Astrocyte (in vitro differentiated cells and primary cell): ENCODE measurements around the gene RRBP1. TPM values are rescaled to one million over a fixed set of nuclear protein-coding genes. Genes with fewer than 3 reads are reported as not detected.

Experiments
- DNase-seq: peaks from one replicate; pipeline ENCODE4 v3.0.0-alpha.2; 2010; ENCODE audit warnings: low read depth
- FAIRE-seq: peaks from 2 replicates; lab custom pipeline; 2011; peaks lifted over from hg19 to GRCh38; lab: Jason Lieb, UNC
- H2AFZ ChIP-seq: 2 replicates; pipeline ENCODE4 v1.6.0; 2012; ENCODE audit warnings: low read depth, low read length, inconsistent platforms
- H3K27ac ChIP-seq: 2 replicates; pipeline ENCODE4 v1.5.1; 2011; ENCODE audit warnings: low read depth, low read length, inconsistent platforms
- H3K27me3 ChIP-seq: 2 replicates; pipeline ENCODE4 v1.6.0; 2011; ENCODE audit warnings: low read length, inconsistent platforms; ENCODE audit not compliant: insufficient read depth
- H3K36me3 ChIP-seq: 2 replicates; pipeline ENCODE4 v1.5.1; 2011; ENCODE audit warnings: low read length, inconsistent platforms; ENCODE audit not compliant: insufficient read depth
- H3K4me1 ChIP-seq: 2 replicates; pipeline ENCODE4 v1.5.1; 2011; ENCODE audit warnings: low read length, inconsistent platforms; ENCODE audit not compliant: insufficient read depth
- H3K4me2 ChIP-seq: 2 replicates; pipeline ENCODE4 v1.6.0; 2012; ENCODE audit warnings: low read length, inconsistent platforms
- H3K4me3 ChIP-seq: 2 replicates; pipeline ENCODE4 v1.5.1; 2011; ENCODE audit warnings: low read depth, mild to moderate bottlenecking, low read length, inconsistent platforms; ENCODE audit not compliant: insufficient read depth
- H3K79me2 ChIP-seq: 2 replicates; pipeline ENCODE4 v1.6.0; 2012; ENCODE audit warnings: mild to moderate bottlenecking, low read length, inconsistent platforms; ENCODE audit not compliant: insufficient read depth
- H3K9ac ChIP-seq: 2 replicates; pipeline ENCODE4 v1.6.0; 2012; ENCODE audit warnings: mild to moderate bottlenecking, low read length, inconsistent platforms
- H3K9me3 ChIP-seq: 2 replicates; pipeline ENCODE4 v1.5.1; 2012; ENCODE audit warnings: low read depth, mild to moderate bottlenecking, low read length, inconsistent platforms; ENCODE audit not compliant: insufficient read depth
- H4K20me1 ChIP-seq: 2 replicates; pipeline ENCODE4 v1.6.0; 2012; ENCODE audit warnings: low read length, inconsistent platforms; ENCODE audit not compliant: insufficient read depth
- H3K27ac Mint-ChIP-seq: one replicate; pipeline ENCODE4 v1.8.0; 2021; ENCODE audit warnings: mild to moderate bottlenecking, mixed read lengths; ENCODE audit not compliant: unreplicated experiment
- H3K27me3 Mint-ChIP-seq: one replicate; pipeline ENCODE4 v1.8.0; 2021; ENCODE audit warnings: low read depth, mixed read lengths; ENCODE audit not compliant: unreplicated experiment
- H3K36me3 Mint-ChIP-seq: one replicate; pipeline ENCODE4 v1.8.0; 2021; ENCODE audit warnings: low read depth, mixed read lengths; ENCODE audit not compliant: unreplicated experiment
- H3K4me1 Mint-ChIP-seq: one replicate; pipeline ENCODE4 v1.8.0; 2021; ENCODE audit warnings: low read depth, mixed read lengths; ENCODE audit not compliant: unreplicated experiment
- H3K4me3 Mint-ChIP-seq: one replicate; pipeline ENCODE4 v1.8.0; 2021; ENCODE audit warnings: mild to moderate bottlenecking, moderate library complexity, mixed read lengths; ENCODE audit not compliant: unreplicated experiment
- H3K9me3 Mint-ChIP-seq: one replicate; pipeline ENCODE4 v1.8.0; 2021; ENCODE audit warnings: mild to moderate bottlenecking, mixed read lengths; ENCODE audit not compliant: unreplicated experiment
- EZH2 ChIP-seq: IDR thresholded peaks from 2 replicates; pipeline ENCODE4 v1.6.1; 2012; ENCODE audit warnings: mild to moderate bottlenecking, low read length, inconsistent platforms; ENCODE audit not compliant: insufficient read depth
- total RNA-seq: library from RNA; stranded (reverse); gene quantifications from 2 replicates; pipeline ENCODE4 v1.2.1, GENCODE V29; 2021
- TF ChIP-seq, protein P1 (sequence below): IDR thresholded peaks from 2 replicates; pipeline ENCODE4 v1.5.1; 2011; ENCODE audit warnings: low read depth, mild to moderate bottlenecking, inconsistent platforms, low read length, moderate library complexity; ENCODE audit not compliant: insufficient read depth

The RRBP1 gene
- total RNA-seq, 1 donor from 2014 or later: 347 TPM

DNA sequence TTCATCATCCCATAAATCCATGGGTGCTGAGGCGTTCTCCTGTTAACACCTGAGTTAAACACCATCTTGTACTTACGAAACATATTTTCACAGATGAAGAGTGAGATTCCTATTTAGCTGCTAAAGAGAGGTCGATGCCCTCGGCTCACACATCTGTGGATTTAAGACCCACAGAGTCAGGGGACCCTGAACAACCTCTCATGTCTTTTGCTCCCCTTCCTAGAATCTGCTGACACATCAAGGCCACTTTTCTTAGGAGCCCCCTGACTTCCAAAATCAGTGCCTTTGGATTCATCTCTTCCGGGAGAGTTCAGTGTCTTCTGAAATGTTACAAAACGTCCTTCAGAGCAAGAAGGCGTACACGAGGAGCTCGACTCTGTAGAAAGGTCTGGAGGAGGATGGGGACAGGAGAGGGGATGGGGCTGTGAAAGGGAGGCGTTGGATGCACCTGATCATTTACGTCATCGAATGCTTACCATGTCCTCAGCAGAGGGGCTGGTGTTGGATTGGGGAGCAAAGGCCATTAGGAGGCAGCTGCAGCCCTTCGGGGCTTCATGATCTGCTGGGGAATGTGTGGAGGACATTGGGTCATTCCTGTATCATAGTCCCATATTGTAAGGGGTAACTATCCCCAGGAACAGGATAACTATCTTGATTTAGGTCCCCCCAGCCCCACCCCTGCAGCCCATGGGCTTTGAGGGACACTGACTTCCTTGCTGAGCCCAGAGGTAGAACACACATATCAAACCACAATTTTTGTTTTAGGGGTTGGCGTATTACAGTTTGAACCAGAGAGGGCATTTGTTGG lies 40.7 kb upstream of the RRBP1 start:
- Histone ChIP-seq H4K20me1 (no peaks in the 10 kb centered on the region), H3K4me1 (no peaks in the 10 kb centered on the region), H3K27ac (no peak overlapping the region), H3K9me3 (no peaks in the 10 kb centered on the region), H3K4me2 (no peak overlapping the region), H3K36me3 (no peaks in the 10 kb centered on the region), H3K27me3 (no peaks in the 10 kb centered on the region), H3K79me2 (no peaks in the 10 kb centered on the region), H3K9ac (no peak overlapping the region), H2AFZ (no peak overlapping the region), H3K4me3 (no peak overlapping the region)
- DNase-seq (no peak), FAIRE-seq (no peak)
- Mint-ChIP-seq H3K9me3 (peaks cover 4% of the 10 kb centered on the region), H3K27me3 (peaks cover 17% of the 10 kb centered on the region), H3K36me3 (no peaks in the 10 kb centered on the region), H3K4me1 (peaks cover 4% of the 10 kb centered on the region), H3K4me3 (no peak overlapping the region), H3K27ac (no peak overlapping the region)
- TF ChIP-seq EZH2: no peak
- TF ChIP-seq, protein P1, sequence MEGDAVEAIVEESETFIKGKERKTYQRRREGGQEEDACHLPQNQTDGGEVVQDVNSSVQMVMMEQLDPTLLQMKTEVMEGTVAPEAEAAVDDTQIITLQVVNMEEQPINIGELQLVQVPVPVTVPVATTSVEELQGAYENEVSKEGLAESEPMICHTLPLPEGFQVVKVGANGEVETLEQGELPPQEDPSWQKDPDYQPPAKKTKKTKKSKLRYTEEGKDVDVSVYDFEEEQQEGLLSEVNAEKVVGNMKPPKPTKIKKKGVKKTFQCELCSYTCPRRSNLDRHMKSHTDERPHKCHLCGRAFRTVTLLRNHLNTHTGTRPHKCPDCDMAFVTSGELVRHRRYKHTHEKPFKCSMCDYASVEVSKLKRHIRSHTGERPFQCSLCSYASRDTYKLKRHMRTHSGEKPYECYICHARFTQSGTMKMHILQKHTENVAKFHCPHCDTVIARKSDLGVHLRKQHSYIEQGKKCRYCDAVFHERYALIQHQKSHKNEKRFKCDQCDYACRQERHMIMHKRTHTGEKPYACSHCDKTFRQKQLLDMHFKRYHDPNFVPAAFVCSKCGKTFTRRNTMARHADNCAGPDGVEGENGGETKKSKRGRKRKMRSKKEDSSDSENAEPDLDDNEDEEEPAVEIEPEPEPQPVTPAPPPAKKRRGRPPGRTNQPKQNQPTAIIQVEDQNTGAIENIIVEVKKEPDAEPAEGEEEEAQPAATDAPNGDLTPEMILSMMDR: no peak

DNA sequence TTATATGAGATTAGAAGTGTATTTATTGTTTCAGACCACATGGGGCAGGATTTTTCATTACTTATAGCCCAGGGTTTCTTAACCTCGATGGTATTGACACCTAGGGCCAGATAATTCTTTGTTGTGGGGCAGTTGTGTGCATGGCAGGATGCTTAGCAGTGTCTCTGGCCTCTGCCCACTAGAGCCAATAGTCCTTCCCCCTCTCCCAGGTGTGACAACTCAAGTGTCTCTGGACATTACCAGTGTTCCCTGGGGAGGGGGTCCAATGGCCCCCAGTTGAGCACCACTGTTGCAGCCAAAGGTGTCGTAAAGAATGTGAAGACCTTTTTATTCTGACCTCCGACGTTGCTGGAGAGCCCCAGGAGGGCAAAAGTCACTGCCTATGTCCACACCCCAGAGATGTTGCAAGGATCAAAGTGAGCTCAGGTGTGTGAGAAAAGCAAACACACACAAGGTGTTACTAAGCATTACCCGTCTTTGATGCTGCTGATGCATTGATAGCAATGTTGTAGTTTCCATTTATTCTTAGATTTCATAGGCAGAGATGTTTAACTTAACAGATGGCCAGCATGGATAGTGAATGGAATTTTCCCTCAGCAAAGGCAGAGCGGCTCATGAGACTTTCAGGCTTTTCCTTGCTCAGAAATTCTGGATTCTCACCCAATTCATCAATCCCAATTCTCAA lies 39.9 kb upstream of the RRBP1 start:
- FAIRE-seq (no peak), DNase-seq (no peak)
- Histone ChIP-seq H3K4me1 (no peaks in the 10 kb centered on the region), H3K9ac (no peak overlapping the region), H4K20me1 (no peaks in the 10 kb centered on the region), H3K36me3 (no peaks in the 10 kb centered on the region), H3K79me2 (no peaks in the 10 kb centered on the region), H3K9me3 (no peaks in the 10 kb centered on the region), H3K27ac (no peak overlapping the region), H3K27me3 (no peaks in the 10 kb centered on the region), H3K4me3 (no peak overlapping the region), H3K4me2 (no peak overlapping the region), H2AFZ (no peak overlapping the region)
- Mint-ChIP-seq H3K9me3 (peaks cover 4% of the 10 kb centered on the region), H3K4me3 (no peak overlapping the region), H3K4me1 (peaks cover 2% of the 10 kb centered on the region), H3K27me3 (peaks cover 17% of the 10 kb centered on the region), H3K27ac (no peak overlapping the region), H3K36me3 (no peaks in the 10 kb centered on the region)
- TF ChIP-seq, protein P1: no peak
- TF ChIP-seq EZH2: no peak
